GM19467 (cell line): Measurements from ENCODE around the gene CHST15.

ENCODE experiments used
- ATAC-seq: cut with Tn5 transposase; IDR thresholded peaks from one replicate; pipeline ENCODE4 v1.9.1; 2021; ENCODE audit warnings: mild to moderate bottlenecking, moderate library complexity; ENCODE audit not compliant: unreplicated experiment

The CHST15 gene

GRCh38 chr10:124083740-124084397, 9.5 kb downstream of the CHST15 start:
- ATAC-seq = no peak

DNA sequence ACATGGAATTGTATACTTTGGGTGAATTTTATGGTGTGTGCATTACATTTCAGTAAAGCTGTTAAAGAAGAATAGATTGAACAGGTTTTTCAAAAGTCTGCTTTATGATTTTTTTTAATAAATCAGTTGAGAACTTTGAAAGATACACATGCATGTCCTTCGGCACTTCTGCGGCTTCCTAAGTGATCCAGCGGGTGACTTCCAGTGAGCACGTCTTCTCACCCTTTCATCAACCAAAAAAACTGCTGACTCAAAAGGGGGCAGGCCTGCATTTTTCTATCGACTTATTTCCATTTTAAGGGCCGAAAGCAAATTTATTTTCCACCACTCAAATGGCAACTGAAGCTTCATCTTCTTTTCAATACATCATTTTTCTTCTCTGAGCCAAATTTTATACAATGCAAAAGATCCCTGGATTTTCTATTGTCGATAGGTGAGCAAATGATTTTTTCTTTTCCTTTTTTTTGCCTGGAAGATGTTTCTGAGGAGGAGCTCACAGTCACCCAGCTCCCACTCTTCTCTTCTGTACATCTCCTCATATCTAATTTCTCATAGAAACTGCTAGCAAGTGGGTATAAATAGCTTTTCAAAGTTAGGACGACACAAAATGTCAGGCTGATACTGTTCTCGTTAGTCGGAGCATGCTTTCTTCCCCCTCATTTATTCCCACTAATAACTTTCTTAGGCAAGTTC, 10.2 kb downstream of the CHST15 start:
- no peak for ATAC-seq

DNA sequence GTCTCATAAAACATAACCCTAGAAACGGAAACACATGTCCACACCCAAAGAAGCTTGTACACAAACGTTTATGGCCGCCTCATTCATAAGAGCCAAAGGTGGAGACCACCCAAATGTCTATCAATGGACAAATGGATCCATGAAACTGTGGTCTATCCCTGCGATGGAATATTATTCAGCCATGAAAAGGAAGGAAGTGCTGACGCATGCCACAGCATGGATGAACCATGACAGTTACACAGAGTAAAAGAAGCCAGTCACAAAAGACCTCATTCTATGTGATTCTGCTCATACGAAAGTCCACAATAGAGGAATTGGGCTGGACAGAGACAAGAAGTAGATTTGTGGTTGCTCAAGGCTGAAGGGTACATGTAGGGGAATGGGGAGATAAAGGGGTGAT, 10.8 kb downstream of the CHST15 start:
- no peak for ATAC-seq

- no peak for ATAC-seq
Measured at GRCh38 chr10:124081547-124082140, 11.8 kb downstream of the CHST15 start.

- no peak for ATAC-seq
Measured at GRCh38 chr10:124079864-124080263, 13.5 kb downstream of the CHST15 start.

- ATAC-seq = no peak
Measured at GRCh38 chr10:124078714-124079113, 14.7 kb downstream of the CHST15 start.

DNA sequence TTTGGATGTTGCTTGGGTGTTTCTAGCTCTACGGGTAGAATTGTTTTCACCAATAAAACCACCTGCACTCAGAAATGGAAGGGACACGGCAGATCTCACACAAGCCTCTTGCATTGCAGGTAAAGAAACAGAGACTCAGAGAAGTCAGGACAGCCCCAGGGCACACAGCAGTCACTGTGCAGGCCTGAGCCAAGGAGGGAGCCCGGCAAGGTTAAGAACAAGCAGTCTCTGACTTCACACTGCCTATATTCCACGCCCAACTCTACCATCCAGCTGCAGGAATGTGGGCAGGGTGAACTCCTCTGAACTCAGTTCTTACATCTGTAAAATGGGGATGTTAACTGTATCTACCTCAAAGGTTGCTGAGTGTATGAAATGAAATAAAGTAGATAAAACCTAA, 15.4 kb downstream of the CHST15 start:
- ATAC-seq = no peak

DNA sequence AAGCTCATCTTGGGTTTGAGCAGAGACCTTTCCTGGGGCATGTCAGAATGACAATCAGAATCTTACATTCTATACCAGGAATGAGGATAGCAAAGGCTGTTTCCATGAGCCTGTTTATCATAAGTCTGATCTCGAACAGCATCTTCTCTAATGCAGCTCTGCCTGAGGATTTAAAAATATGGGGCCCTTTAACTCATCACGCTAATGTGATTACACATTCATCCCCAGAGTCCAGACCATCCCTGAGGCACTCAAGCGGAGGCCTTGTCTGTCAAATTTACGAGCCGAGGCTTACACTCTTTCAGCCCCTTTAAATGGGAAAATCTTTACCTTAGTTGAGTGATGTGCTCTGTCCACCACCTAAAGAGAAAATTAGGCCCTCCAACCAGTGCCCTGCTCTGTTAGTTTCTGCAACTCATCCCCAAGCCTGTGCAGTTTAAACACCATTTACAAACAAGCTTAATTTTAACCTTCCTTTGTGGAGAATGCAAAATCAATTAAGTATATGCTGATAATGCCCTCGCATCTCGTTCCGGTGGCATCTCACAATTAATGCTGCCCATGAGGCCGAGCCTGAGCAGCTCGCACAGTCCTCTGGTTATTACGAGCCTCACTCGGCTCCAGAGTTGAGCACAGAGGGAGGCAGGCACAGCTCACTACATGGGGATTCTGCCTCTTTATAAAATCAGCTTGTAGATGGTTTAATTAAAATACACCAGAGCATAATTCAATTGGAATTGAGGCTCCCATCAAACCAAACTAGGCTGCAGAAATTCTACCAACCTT, 16.0 kb downstream of the CHST15 start:
- no peak for ATAC-seq

GRCh38 chr10:124076148-124076733, 17.2 kb downstream of the CHST15 start:
- ATAC-seq = no peak

DNA sequence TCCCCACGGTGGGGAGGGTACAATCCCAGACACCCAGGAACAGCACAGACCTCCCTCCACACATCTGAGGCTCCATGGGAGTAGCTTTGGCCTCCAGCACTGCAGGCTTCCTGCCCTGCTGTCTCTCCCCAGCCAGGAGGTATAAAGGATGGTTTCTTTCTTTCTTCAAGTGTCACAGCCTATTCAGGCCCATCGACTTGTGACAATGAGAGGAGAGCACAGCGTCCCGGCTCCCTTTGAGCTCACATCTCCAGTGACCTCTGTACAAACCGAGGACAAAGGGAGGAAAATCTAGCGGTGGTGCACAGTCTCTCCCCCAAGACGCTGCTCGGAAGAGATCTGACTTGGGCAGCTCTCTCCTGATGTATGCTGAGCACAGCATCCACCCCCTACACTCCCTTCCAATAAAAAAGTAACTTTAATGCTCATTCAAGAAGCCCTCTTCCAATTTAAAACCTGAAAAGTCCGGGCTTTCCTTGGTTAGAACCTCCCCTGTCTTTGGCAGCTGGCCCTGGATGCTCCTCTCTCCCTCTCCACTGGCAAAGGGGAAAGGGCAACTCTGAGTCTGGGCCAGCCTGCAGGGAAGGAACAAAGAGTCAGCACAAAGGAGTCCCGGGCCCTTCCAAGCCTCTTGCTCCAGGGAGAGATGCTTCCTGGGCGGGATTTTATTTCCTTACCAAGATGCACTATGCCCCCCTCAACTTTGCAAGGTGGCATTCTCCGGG, 18.0 kb downstream of the CHST15 start:
- no peak for ATAC-seq

DNA sequence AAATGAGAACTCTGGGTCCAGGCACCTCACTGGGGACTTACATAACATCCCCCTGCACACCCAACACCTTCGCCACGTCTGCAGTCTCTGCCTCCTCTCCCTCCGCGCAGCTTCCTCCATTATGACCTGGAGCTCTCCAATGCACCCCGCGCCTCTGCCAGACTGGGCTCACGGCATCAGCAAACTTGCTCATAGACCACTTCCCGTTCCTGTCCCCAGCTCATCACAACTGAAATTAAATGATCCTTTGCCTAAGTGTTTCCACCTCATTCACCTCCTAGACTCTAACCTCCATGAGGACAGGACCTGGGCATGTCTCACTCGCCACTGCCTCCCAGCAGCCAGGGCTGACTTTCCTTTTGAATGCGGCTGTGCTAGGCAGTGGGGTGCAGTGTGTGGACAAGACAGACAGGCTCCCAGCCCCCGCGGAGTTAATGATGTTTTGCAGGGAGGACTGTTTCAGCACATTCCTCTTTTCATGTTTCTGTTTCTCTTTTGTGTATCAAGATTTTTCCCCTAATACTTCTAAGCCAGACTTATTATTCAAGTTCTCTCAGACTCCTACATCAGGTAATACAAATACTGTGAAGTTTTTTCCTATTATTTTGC, 18.8 kb downstream of the CHST15 start:
- no peak for ATAC-seq

DNA sequence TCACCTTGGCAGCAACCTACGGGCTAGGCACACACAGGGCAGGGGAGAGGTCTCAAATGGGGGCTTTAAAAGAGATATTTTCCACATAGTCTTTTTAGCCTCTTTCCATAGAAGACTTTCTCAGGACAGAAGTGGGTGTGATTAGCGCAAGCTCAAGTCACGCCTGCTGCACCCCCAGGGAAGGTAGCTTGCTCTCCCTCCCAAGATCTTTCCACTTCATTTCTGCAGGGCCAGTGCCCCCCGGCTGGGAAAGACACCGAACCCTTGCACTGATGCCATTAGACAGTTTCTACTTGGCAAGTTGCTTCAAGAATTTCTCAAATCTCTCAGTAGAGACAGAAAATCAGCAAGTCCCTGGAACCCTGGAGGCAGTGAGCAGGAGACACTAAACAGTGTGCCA, 19.4 kb downstream of the CHST15 start:
- no peak for ATAC-seq

GRCh38 chr10:124072541-124072940, 20.9 kb downstream of the CHST15 start:
- ATAC-seq = peak; percentile 13

GRCh38 chr10:124072106-124072505, 21.3 kb downstream of the CHST15 start:
- peak; percentile 69 for ATAC-seq

DNA sequence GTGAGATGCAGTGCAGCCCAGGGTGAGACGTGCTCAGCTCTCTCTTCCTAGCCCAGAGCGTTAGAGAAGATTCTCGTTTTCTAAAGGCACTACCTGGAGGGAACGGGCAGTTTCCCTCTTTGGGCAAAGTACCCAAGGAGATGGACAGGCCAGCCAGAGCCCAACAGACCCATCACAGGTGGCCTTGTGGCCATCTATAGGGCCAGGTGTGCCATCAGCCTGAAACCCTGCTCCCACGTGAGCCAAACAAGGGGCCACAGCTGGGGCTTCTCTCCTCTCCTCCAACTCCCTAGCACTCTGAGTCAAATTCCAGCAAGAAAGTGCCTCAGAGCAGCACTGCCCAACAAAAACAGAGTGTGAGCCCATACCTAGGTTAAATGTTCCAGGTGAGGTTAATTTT, 22.3 kb downstream of the CHST15 start:
- no peak for ATAC-seq

- no peak for ATAC-seq
Measured at GRCh38 chr10:124070666-124071065, 22.7 kb downstream of the CHST15 start.

DNA sequence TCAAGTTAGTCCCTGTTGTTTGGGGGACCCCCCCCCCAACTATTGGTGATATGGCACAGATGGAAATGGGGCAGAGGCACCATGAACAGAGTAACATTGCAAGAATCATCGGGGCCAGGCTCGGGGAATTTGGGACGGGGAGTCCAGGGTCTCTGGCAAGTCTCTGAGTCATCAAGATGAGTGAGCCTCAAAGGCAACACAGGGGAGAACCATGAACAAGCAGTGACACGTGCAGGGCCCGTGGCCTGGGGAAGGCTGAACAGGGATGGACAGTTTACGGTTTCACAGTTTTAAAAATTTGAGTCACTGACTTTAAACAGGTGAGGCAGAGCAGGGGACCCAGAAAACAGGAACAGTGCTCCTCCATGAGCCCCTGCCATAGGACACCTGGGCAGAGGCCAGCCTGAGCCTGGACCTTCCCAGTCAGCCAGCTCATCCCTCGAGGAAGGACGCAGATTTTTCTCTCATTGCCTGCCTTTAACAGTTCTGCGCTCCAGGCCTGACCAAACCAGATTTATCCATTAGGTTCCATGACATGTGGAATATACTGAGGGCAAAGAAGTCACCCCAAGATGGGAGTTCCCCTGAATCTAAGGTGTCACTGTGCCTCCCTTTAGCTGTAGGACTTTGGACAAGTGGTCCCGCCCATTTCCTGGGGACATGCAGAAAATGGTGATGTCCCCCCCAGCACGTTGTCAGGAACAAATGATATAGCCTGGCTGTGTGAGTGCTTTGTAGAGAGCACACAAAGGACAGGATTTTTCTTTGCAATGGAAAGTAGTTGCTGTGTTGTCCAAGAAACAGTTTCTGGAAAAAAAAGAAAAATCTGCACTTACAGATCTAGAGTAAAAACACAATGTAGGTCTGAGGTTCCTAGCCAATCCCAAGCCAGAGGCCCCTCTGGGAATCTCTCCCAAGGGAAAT, 23.8 kb downstream of the CHST15 start:
- no peak for ATAC-seq

- no peak for ATAC-seq
Measured at GRCh38 chr10:124068929-124069328, 24.5 kb downstream of the CHST15 start.

DNA sequence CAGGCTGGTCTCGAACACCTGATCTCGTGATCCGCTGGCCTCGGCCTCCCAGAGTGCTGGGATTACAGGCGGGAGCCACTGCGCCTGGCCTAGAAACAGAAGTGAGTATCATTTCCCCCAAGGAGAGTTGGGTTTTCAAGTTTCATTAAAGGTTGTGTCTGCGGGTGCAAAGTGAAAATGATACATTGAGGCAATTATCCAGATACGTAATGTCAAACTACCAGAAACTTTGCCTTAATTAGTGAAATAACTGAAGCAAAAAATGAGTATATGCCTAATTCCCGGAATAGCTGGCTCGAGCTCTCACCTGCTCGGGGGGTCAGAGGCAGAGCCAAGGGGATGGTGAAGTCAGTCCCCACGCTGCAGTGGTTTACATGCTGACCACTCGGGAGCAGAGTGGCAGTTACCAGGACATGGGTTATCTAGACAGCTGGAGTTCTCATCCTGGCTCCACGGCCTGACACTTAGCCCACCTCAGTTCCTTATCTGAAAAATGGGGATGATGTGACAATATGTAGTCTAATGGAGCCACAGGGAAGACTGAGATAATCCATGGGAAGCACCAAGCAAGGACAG, 25.5 kb downstream of the CHST15 start:
- no peak for ATAC-seq
